ENCODE measurements around the gene FUT2.
"Not testable (repeated sequence)": the region's sequence is repeated elsewhere in the genome, so short reads cannot be mapped to it uniquely, and the experiment has no call there.

FUT2 gene

GRCh38 chr19:48673436-48674100 is 22.2 kb upstream of the FUT2 start:
- H3K4me3 ChIP-seq (ENCODE audit: low read length) = no peak overlapping the region
- H3K36me3 ChIP-seq (ENCODE audit: control insufficient read depth, insufficient read depth, low read length) = no peaks in the 10 kb centered on the region
- H3K9ac ChIP-seq (ENCODE audit: low read length) = no peak overlapping the region
- no peak overlapping the region for H3K27ac ChIP-seq (ENCODE audit: low read depth, low read length)
- peaks cover 4% of the 10 kb centered on the region for H3K4me1 ChIP-seq (ENCODE audit: control insufficient read depth, insufficient read depth, low read length)
- H3K27me3 ChIP-seq (ENCODE audit: control insufficient read depth, insufficient read depth, low read length) = no peaks in the 10 kb centered on the region

GRCh38 chr19:48674216-48674809 is 21.5 kb upstream of the FUT2 start:
- Histone ChIP-seq H3K9ac (ENCODE audit: low read length) (no peak overlapping the region), H3K36me3 (ENCODE audit: control insufficient read depth, insufficient read depth, low read length) (no peaks in the 10 kb centered on the region), H3K4me3 (ENCODE audit: low read length) (no peak overlapping the region), H3K27me3 (ENCODE audit: control insufficient read depth, insufficient read depth, low read length) (no peaks in the 10 kb centered on the region), H3K4me1 (ENCODE audit: control insufficient read depth, insufficient read depth, low read length) (peaks cover 4% of the 10 kb centered on the region), H3K27ac (ENCODE audit: low read depth, low read length) (no peak overlapping the region)

- H3K9ac ChIP-seq (ENCODE audit: low read length) = no peak overlapping the region
Observed at GRCh38 chr19:48674921-48675824, 20.6 kb upstream of the FUT2 start.

GRCh38 chr19:48676487-48676886 is 19.3 kb upstream of the FUT2 start:
- peaks cover 4% of the 10 kb centered on the region for H3K4me1 ChIP-seq (ENCODE audit: control insufficient read depth, insufficient read depth, low read length)
- no peak overlapping the region for H3K27ac ChIP-seq (ENCODE audit: low read depth, low read length)
- H3K36me3 ChIP-seq (ENCODE audit: control insufficient read depth, insufficient read depth, low read length) = no peaks in the 10 kb centered on the region
- no peak overlapping the region for H3K4me3 ChIP-seq (ENCODE audit: low read length)
- H3K9ac ChIP-seq (ENCODE audit: low read length) = no peak overlapping the region
- H3K27me3 ChIP-seq (ENCODE audit: control insufficient read depth, insufficient read depth, low read length) = no peaks in the 10 kb centered on the region

More at GRCh38 chr19:48674921-48675824, 20.6 kb upstream of the FUT2 start:
- Histone ChIP-seq H3K36me3 (ENCODE audit: control insufficient read depth, insufficient read depth, low read length) (no peaks in the 10 kb centered on the region), H3K4me1 (ENCODE audit: control insufficient read depth, insufficient read depth, low read length) (peaks cover 4% of the 10 kb centered on the region), H3K4me3 (ENCODE audit: low read length) (peak overlapping the region; percentile 3), H3K27me3 (ENCODE audit: control insufficient read depth, insufficient read depth, low read length) (no peaks in the 10 kb centered on the region), H3K27ac (ENCODE audit: low read depth, low read length) (no peak overlapping the region)

GRCh38 chr19:48676887-48677286 is 18.9 kb upstream of the FUT2 start:
- H3K9ac ChIP-seq (ENCODE audit: low read length) = no peak overlapping the region
- H3K27ac ChIP-seq (ENCODE audit: low read depth, low read length) = no peak overlapping the region
- H3K4me3 ChIP-seq (ENCODE audit: low read length) = no peak overlapping the region

GRCh38 chr19:48678201-48678600 is 17.6 kb upstream of the FUT2 start:
- Histone ChIP-seq H3K36me3 (ENCODE audit: control insufficient read depth, insufficient read depth, low read length) (no peaks in the 10 kb centered on the region), H3K27me3 (ENCODE audit: control insufficient read depth, insufficient read depth, low read length) (no peaks in the 10 kb centered on the region), H3K27ac (ENCODE audit: low read depth, low read length) (no peak overlapping the region), H3K9ac (ENCODE audit: low read length) (no peak overlapping the region), H3K4me1 (ENCODE audit: control insufficient read depth, insufficient read depth, low read length) (peaks cover 4% of the 10 kb centered on the region), H3K4me3 (ENCODE audit: low read length) (no peak overlapping the region)

More at GRCh38 chr19:48676887-48677286, 18.9 kb upstream of the FUT2 start:
- Histone ChIP-seq H3K36me3 (ENCODE audit: control insufficient read depth, insufficient read depth, low read length) (no peaks in the 10 kb centered on the region), H3K4me1 (ENCODE audit: control insufficient read depth, insufficient read depth, low read length) (peaks cover 4% of the 10 kb centered on the region), H3K27me3 (ENCODE audit: control insufficient read depth, insufficient read depth, low read length) (no peaks in the 10 kb centered on the region)

- H3K4me1 ChIP-seq (ENCODE audit: control insufficient read depth, insufficient read depth, low read length); H3K27me3 ChIP-seq (ENCODE audit: control insufficient read depth, insufficient read depth, low read length); H3K36me3 ChIP-seq (ENCODE audit: control insufficient read depth, insufficient read depth, low read length); H3K27ac ChIP-seq (ENCODE audit: low read depth, low read length); H3K4me3 ChIP-seq (ENCODE audit: low read length); H3K9ac ChIP-seq (ENCODE audit: low read length): not testable (repeated sequence)
Observed at GRCh38 chr19:48680006-48680405, 15.8 kb upstream of the FUT2 start.

GRCh38 chr19:48680436-48681126 is 15.2 kb upstream of the FUT2 start:
- no peak overlapping the region for H3K9ac ChIP-seq (ENCODE audit: low read length)
- no peak overlapping the region for H3K27ac ChIP-seq (ENCODE audit: low read depth, low read length)
- H3K27me3 ChIP-seq (ENCODE audit: control insufficient read depth, insufficient read depth, low read length) = no peaks in the 10 kb centered on the region
- H3K4me1 ChIP-seq (ENCODE audit: control insufficient read depth, insufficient read depth, low read length) = no peaks in the 10 kb centered on the region
- H3K4me3 ChIP-seq (ENCODE audit: low read length) = no peak overlapping the region
- no peaks in the 10 kb centered on the region for H3K36me3 ChIP-seq (ENCODE audit: control insufficient read depth, insufficient read depth, low read length)

GRCh38 chr19:48681127-48681470 is 14.7 kb upstream of the FUT2 start:
- Histone ChIP-seq H3K36me3 (ENCODE audit: control insufficient read depth, insufficient read depth, low read length) (no peaks in the 10 kb centered on the region), H3K27ac (ENCODE audit: low read depth, low read length) (no peak overlapping the region), H3K27me3 (ENCODE audit: control insufficient read depth, insufficient read depth, low read length) (no peaks in the 10 kb centered on the region), H3K4me3 (ENCODE audit: low read length) (no peak overlapping the region), H3K9ac (ENCODE audit: low read length) (no peak overlapping the region), H3K4me1 (ENCODE audit: control insufficient read depth, insufficient read depth, low read length) (no peaks in the 10 kb centered on the region)

GRCh38 chr19:48683349-48683748 is 12.4 kb upstream of the FUT2 start:
- H3K4me1 ChIP-seq (ENCODE audit: control insufficient read depth, insufficient read depth, low read length) = no peaks in the 10 kb centered on the region
- no peak overlapping the region for H3K27ac ChIP-seq (ENCODE audit: low read depth, low read length)
- H3K4me3 ChIP-seq (ENCODE audit: low read length) = no peak overlapping the region
- H3K27me3 ChIP-seq (ENCODE audit: control insufficient read depth, insufficient read depth, low read length) = no peaks in the 10 kb centered on the region
- H3K36me3 ChIP-seq (ENCODE audit: control insufficient read depth, insufficient read depth, low read length) = no peaks in the 10 kb centered on the region
- H3K9ac ChIP-seq (ENCODE audit: low read length) = no peak overlapping the region

- Histone ChIP-seq H3K36me3 (ENCODE audit: control insufficient read depth, insufficient read depth, low read length) (no peaks in the 10 kb centered on the region), H3K27ac (ENCODE audit: low read depth, low read length) (no peak overlapping the region), H3K27me3 (ENCODE audit: control insufficient read depth, insufficient read depth, low read length) (no peaks in the 10 kb centered on the region), H3K9ac (ENCODE audit: low read length) (no peak overlapping the region), H3K4me3 (ENCODE audit: low read length) (no peak overlapping the region), H3K4me1 (ENCODE audit: control insufficient read depth, insufficient read depth, low read length) (no peaks in the 10 kb centered on the region)
Observed at GRCh38 chr19:48685583-48685982, 10.2 kb upstream of the FUT2 start.

- no peaks in the 10 kb centered on the region for H3K4me1 ChIP-seq (ENCODE audit: control insufficient read depth, insufficient read depth, low read length)
- H3K27me3 ChIP-seq (ENCODE audit: control insufficient read depth, insufficient read depth, low read length) = no peaks in the 10 kb centered on the region
- H3K9ac ChIP-seq (ENCODE audit: low read length) = no peak overlapping the region
- no peaks in the 10 kb centered on the region for H3K36me3 ChIP-seq (ENCODE audit: control insufficient read depth, insufficient read depth, low read length)
- no peak overlapping the region for H3K4me3 ChIP-seq (ENCODE audit: low read length)
- no peak overlapping the region for H3K27ac ChIP-seq (ENCODE audit: low read depth, low read length)
Observed at GRCh38 chr19:48686088-48686487, 9.7 kb upstream of the FUT2 start.
